OCI-LY1 (cell line): ENCODE data around the gene PTPN11.

Source experiments
- CTCF ChIP-seq: fragments of 200-600 bp; sonication (generic), shearing (Covaris generic); IDR thresholded peaks from 2 replicates; pipeline ENCODE4 v1.5.1; 2017; ENCODE audit warnings: mild to moderate bottlenecking, antibody characterized with exemption, low read length, moderate library complexity, mixed read lengths
- EZH2 ChIP-seq: fragments of 200-600 bp; sonication (generic), shearing (Covaris generic); IDR thresholded peaks from 2 replicates; pipeline ENCODE4 v1.8.0; 2017; ENCODE audit warnings: borderline replicate concordance, mixed run types, mild to moderate bottlenecking, antibody characterized with exemption, low read length, moderate library complexity, mixed read lengths

- TF ChIP-seq CTCF: no peak
- no peak for TF ChIP-seq EZH2
Observed at GRCh38 chr12:112514456-112514855, 95.7 kb downstream of the PTPN11 start.
